ENCODE measurements around the gene SCRN2.

SCRN2 gene

DNA sequence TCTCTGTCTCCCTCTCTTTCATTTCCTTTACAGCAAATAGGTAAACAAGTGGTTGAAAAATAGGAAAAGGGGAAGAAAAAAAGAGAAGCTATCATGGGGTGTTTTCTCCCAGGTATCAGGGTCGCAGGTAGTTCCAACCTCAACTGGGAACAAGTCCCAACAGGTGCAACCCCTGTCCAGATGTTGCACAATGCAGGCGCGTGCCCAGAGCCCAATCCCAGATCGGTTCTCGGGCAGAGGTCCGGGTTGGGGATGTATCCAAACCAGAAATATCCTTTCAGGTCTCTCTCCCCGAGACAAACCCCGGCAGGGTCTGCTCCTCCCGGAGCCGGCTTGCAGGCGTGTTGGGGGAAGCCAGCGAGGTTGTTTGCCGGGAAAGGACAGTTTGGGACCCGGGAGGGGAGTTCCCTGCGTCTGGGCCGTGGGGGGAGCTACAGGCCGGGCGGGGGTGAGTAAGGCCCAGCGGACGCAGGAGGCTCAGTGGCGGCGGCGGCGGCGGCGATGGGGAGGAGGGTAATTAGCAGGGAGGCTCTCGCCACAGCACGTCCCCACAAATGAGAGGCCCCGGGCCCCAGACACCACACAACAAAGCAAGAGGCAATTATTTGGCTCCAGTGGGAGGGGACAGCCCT lies 31.1 kb upstream of the SCRN2 start:
- in situ Hi-C loops (cut with MboI; ENCODE audit: low sequenced_read_pairs): no loop called here

DNA sequence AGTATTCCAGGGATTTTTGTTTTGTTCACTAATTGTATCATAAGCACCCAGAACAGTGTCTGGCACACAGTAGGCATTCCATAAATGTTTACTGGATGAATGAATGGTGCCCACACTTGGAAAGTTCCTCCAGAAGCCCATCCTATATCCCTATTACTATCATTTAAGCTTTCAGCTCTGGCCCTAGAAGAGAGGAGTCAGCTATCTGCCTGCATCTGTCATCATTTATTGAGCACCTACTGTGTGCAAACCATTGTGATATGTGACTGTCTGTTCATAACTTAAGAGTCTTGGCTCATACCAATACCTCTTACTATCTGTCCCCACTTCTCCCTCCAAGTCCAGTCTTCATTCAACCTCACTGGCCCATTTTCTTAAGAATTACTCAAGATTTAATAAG lies 30.0 kb upstream of the SCRN2 start:
- in situ Hi-C loops (cut with MboI; ENCODE audit: low sequenced_read_pairs): no loop called here

- in situ Hi-C loops (cut with MboI; ENCODE audit: low sequenced_read_pairs): no loop called here
These were observed 29.0 kb upstream of the SCRN2 start for GRCh38 chr17:47870056-47870455.

GRCh38 chr17:47869114-47869513 lies 28.0 kb upstream of the SCRN2 start:
- in situ Hi-C loops (cut with MboI; ENCODE audit: low sequenced_read_pairs): no loop called here

DNA sequence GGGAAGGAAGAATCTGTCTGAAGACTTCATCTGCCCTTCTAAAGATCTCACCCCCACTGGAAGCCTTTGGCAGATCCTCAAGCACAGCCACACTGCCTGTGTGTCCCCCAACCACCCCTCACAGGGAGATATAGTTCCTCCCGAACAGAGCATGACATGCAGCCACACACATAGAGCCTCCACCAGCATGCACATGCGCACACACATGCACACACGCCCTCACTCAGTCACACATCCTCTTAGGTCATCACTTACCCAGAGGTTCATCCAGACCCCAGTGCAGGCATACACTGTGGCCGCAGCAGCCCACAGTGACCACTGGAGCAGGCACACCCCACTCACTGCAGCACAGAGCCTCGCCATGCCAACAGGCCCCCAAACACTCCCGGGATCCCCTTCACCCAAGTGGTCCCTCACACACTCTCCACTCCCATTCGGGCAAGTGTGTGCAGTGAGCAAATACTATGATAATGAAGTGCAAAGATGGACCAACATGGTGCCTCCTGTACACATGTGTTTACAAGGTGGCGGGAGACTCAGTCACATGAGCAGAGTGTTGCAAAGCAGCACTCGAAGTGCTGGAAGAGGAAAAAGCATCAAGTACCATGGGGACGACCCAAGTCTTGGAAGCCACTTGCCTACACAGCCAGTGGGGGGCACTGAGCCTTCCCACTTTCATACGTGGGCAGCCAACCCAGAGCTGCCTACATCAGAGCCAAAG lies 26.9 kb upstream of the SCRN2 start:
- in situ Hi-C loops (cut with MboI; ENCODE audit: low sequenced_read_pairs): no loop called here

DNA sequence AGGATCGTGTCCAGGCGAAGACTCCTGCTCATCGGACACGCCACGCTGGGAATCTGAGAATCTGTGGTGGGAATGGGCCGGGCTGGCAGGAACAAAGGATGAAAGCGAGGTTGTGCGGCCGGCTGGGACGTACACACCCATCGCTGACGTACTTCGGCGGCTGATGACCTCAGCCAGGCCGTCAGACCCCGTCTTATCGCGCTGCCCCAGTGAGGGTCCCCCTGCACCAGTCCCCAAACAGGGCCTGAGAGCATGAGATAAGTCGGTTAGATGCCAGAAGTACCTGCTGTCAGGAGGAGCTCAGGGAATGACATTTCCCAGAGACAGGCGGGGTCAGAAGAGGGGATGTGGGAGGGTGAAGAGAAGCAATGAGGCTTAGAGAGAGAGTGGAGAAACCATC lies 25.9 kb upstream of the SCRN2 start:
- in situ Hi-C loops (cut with MboI; ENCODE audit: low sequenced_read_pairs): no loop called here

- in situ Hi-C loops (cut with MboI; ENCODE audit: low sequenced_read_pairs): no loop called here
These were observed 23.7 kb upstream of the SCRN2 start for GRCh38 chr17:47864791-47865216.

- in situ Hi-C loops (cut with MboI; ENCODE audit: low sequenced_read_pairs): no loop called here
These were observed 21.8 kb upstream of the SCRN2 start for GRCh38 chr17:47862621-47863440.

- in situ Hi-C loops (cut with MboI; ENCODE audit: low sequenced_read_pairs): no loop called here
These were observed 19.3 kb upstream of the SCRN2 start for GRCh38 chr17:47860386-47860785.

GRCh38 chr17:47857551-47858455 lies 16.7 kb upstream of the SCRN2 start:
- in situ Hi-C loops (cut with MboI; ENCODE audit: low sequenced_read_pairs): no loop called here

- in situ Hi-C loops (cut with MboI; ENCODE audit: low sequenced_read_pairs): no loop called here
These were observed 15.8 kb upstream of the SCRN2 start for GRCh38 chr17:47856830-47857229.

DNA sequence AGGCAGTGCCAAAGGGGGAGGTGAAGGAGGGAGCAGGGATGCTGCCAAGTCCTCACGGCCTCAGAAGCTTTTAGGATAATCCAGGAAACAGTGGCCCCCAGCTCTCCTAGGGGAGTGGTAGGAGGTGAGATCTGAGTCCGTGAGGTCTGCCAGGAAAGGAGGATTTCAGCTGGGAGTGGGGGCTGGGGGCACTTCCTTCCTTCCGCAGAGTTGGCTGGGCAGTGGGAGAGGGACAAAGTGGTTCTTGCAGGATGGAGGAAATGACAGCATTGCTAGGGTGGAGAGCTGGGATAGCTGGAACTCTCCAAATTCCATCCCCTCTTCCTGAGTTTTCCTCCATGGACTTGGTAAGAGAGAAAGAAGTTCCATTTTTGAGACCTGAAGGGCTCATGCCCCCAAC lies 14.7 kb upstream of the SCRN2 start:
- in situ Hi-C loops (cut with MboI; ENCODE audit: low sequenced_read_pairs): no loop called here

- in situ Hi-C loops (cut with MboI; ENCODE audit: low sequenced_read_pairs): no loop called here
These were observed 12.5 kb upstream of the SCRN2 start for GRCh38 chr17:47853616-47854015.

DNA sequence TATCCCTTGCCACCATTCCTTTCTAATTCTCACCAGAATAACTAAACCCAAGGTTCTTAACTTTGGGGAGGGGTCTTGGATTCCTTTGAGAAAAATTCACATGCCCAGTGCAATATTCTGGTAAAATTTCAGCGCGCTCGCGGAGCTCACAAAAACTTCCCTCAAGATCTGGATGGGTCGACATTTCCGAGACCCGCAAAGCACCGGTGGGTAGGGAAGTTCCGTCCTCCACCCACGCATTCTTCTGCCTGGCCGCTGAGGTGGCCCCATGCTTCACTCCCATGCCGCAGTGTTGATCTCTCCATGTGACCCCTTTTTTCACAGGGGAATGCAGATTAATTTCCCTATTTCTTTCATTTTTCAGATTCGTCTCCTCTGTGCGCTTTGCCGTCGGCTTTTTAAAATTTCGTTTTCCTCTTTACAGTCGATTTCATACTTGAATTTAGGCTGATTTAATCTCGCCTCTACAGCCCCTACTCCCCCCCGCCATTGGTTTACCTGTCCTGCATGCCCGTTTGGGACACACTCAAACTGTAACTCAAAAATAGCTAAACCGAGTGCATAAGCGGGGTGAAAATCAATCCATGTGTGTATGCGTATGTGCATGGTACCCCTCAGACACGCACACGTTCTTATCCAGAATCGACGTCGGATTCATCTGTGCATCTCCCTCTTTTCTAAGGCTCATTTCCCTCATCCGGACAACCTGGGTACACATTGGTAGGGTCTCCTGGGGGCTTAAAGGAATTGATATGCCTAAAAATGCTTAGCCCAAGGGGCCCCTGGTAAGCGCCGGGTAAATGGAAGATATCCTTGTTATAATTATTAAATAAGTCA lies 11.3 kb upstream of the SCRN2 start:
- in situ Hi-C loops (cut with MboI; ENCODE audit: low sequenced_read_pairs): no loop called here

DNA sequence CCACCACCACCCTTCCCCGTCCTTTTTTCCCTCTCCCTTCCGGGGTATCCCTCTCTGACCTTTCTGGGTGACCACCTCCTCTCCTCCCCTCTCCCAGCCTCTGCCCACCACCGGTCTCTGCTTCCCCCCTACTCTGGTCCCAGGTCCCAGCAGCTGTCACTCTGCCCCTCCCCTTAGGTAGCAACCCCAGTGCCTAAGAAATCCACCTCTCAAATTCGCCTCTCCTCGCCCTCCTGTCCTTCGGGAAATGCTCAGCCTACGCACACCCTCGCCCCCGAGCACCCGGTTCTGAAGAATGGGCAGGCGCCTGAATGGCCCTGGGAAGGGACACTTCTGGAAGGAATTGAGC lies 10.7 kb upstream of the SCRN2 start:
- in situ Hi-C loops (cut with MboI; ENCODE audit: low sequenced_read_pairs): no loop called here

DNA sequence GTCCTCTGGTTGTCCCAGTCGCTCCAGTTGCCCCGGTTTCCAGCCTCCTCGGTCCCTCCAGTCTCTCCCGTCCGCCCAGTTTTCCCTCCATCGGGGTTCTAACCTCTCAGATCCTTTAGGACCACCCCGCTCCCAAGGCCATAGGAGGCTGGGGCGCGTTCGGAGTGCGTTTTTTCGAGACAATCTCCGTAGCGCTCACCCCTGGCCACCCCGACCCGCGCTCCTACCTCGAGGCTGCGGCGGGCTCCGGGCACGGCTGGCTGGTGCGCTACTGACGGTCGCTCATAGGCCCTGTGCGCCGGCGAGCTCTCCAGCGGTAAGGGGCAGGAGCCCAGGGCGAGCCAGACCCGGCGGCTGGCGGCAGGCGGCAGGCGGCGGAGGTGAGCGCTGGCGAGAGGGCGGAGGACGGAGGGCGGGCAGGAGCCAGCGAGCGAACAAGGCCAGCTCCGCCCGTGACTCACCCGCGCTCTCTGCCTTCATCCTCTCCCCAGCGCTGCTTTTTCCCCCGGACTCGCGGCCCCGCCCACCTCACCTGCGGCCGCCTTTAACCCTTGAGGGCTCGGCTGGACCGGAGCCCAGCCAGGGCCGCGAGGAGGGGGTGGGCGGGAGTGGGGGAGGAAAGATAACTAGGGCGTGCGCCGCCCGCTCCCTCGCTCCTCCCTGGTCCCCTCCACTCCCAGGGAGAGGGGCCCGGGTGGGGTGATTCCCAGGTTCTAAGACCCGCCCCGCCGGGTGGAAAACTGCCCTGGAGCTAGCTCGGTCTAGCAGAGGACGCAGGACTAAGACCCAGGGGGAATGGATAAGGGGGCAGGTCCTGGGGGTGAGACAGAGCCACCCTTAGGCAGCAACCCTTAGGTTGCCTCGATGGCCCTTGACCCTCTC lies 9.9 kb upstream of the SCRN2 start, which contains the start of gene SP6:
Gene SP6, minus strand, starts transcription at position 472 of the 882 bp plus-strand sequence. CDS start 2,734 bp downstream, outside the sequence.
- in situ Hi-C loops (cut with MboI; ENCODE audit: low sequenced_read_pairs): no loop called here

GRCh38 chr17:47850373-47850691 lies 9.3 kb upstream of the SCRN2 start:
- in situ Hi-C loops (cut with MboI; ENCODE audit: low sequenced_read_pairs): no loop called here

DNA sequence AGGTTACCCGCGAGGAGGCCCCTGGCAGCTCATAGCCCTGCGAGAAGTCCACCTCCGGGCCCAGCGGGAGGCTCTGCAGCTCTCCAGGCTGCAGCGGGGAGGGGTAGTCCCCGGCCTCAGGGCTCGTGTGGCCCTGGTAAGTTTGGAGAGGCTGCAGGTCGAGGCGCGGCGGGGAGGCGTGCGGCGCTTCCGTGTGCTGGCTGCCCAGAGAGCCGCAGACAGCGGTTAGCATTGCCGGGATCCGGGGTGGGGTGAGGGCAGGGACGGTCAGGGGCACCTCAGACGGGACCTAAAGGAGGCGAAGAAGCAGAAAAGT lies 7.1 kb upstream of the SCRN2 start:
- in situ Hi-C loops (cut with MboI; ENCODE audit: low sequenced_read_pairs): no loop called here

Measured in HL-60/S4 (cell line).